K562 (cell line): ENCODE data around the gene TLCD4. TPM values are rescaled to one million over a fixed set of nuclear protein-coding genes. Genes with fewer than 3 reads are reported as not detected.

ENCODE experiments used
- BCL6 ChIP-seq: fragments of 250-450 bp; sonication (Bioruptor Pico); IDR thresholded peaks from 2 replicates; pipeline ENCODE4 v1.4.0; 2020
- CTBP1 ChIP-seq: fragments of 450-650 bp; IDR thresholded peaks from 2 replicates; pipeline ENCODE4 v1.6.1; 2016; ENCODE audit warnings: borderline replicate concordance
- KDM1A ChIP-seq, 2 experiments: fragments of 450-650 bp; IDR thresholded peaks; 2 replicates each; pipeline ENCODE4 v1.6.1; 2016; ENCODE audit warnings: mild to moderate bottlenecking in 2 of 2
- MED1 ChIP-seq: sonication (generic); formaldehyde crosslinking; IDR thresholded peaks from 2 replicates; pipeline ENCODE4 v1.8.1; 2023; ENCODE audit warnings: missing genetic modification reagents, borderline replicate concordance
- PHB ChIP-seq: fragments of 250-450 bp; sonication (Bioruptor Pico); IDR thresholded peaks from 2 replicates; pipeline ENCODE4 v1.5.0; 2021
- PHF21A ChIP-seq: fragments of 450-650 bp; IDR thresholded peaks from 2 replicates; pipeline ENCODE4 v1.6.1; 2017; ENCODE audit warnings: low read depth, borderline replicate concordance
- PPARD ChIP-seq: fragments of 250-450 bp; sonication (Bioruptor Pico); IDR thresholded peaks from 2 replicates; pipeline ENCODE4 v1.8.0; 2022; ENCODE audit warnings: inconsistent platforms, mild to moderate bottlenecking, moderate library complexity
- RBFOX2 ChIP-seq: fragments of 200-400 bp; formaldehyde crosslinking; IDR thresholded peaks from 2 replicates; pipeline ENCODE4 v1.6.1; 2017; ENCODE audit warnings: low read depth, mild to moderate bottlenecking, low read length, moderate library complexity
- RBM39 ChIP-seq: fragments of 200-400 bp; formaldehyde crosslinking; optimal IDR thresholded peaks from 2 replicates; pipeline ENCODE3; 2018; ENCODE audit warnings: low read depth, low read length
- RHOXF2B ChIP-seq: fragments of 250-450 bp; sonication (Bioruptor Pico); conservative IDR thresholded peaks from 2 replicates; pipeline ENCODE4 v1.5.1; 2021
- ZFP30 ChIP-seq: fragments of 250-450 bp; sonication (Bioruptor Pico); IDR thresholded peaks from 2 replicates; pipeline ENCODE4 v1.8.0; 2022; ENCODE audit warnings: moderate library complexity, mild to moderate bottlenecking, inconsistent platforms, borderline replicate concordance
- ZNF347 ChIP-seq: fragments of 450-650 bp; formaldehyde crosslinking; IDR thresholded peaks from 2 replicates; pipeline ENCODE4 v1.4.0; 2020; ENCODE audit warnings: low read depth, mild to moderate bottlenecking, moderate library complexity
- ZNF79 ChIP-seq: fragments of 250-450 bp; sonication (Bioruptor Pico); IDR thresholded peaks from 2 replicates; pipeline ENCODE4 v1.4.0; 2020; ENCODE audit warnings: low read depth, mild to moderate bottlenecking, moderate library complexity
- polyA plus RNA-seq, 8 experiments: library from polyadenylated mRNA; depleted of rRNA in 4 of 8; stranded (reverse) in 5 of 8; unstranded in 3 of 8; fragments of >200 nt; fragmentation: Nextera tagmentation in 2 of 8; fragmentation: Illumina TruSeq in 1 of 8; extraction: Ambion mirVana in 2 of 8; extraction: Trizol in 1 of 8; gene quantifications; 2 replicates each; pipeline versions ENCODE4 v1.2.1 to v1.2.3, GENCODE V29; 2011 to 2014; ENCODE audit warnings: inconsistent platforms in 1 of 8, missing spikeins in 1 of 8
- total RNA-seq, 7 experiments: library from RNA; depleted of rRNA in 6 of 7; stranded (reverse); fragments of >200 nt in 6 of 7; fragmentation: Illumina TruSeq in 2 of 7; extraction: Trizol in 2 of 7; gene quantifications; 2 replicates each; pipeline versions ENCODE4 v1.2.1 to v1.2.3, GENCODE V29; 2011 to 2021; ENCODE audit warnings: low replicate concordance in 1 of 7
- TF ChIP-seq, protein P1 (sequence below), 2 experiments: fragments of 450-650 bp in 1 of 2; sonication (generic) in 1 of 2; formaldehyde crosslinking in 1 of 2; IDR thresholded peaks; 2 replicates each; pipeline versions ENCODE4 v1.7.1 to v1.9.0; 2016 to 2022; ENCODE audit warnings: inconsistent platforms in 1 of 2, mild to moderate bottlenecking in 1 of 2, missing genetic modification reagents in 1 of 2
- TF ChIP-seq, protein P2 (sequence below): fragments of 450-650 bp; IDR thresholded peaks from 2 replicates; pipeline ENCODE4 v1.6.1; 2016; ENCODE audit warnings: missing biosample characterization, missing genetic modification characterization
- TF ChIP-seq, protein P3 (sequence below): fragments of 250-450 bp; sonication (Bioruptor Pico); IDR thresholded peaks from 2 replicates; pipeline ENCODE4 v1.4.0; 2020

Gene TLCD4
- total and polyA plus RNA-seq, 9 of the 15 experiments (the other 6 are each of a cell fraction or from before 2014, with no cell fraction given): 3.5 to 19.8 (median 7.6) TPM

DNA sequence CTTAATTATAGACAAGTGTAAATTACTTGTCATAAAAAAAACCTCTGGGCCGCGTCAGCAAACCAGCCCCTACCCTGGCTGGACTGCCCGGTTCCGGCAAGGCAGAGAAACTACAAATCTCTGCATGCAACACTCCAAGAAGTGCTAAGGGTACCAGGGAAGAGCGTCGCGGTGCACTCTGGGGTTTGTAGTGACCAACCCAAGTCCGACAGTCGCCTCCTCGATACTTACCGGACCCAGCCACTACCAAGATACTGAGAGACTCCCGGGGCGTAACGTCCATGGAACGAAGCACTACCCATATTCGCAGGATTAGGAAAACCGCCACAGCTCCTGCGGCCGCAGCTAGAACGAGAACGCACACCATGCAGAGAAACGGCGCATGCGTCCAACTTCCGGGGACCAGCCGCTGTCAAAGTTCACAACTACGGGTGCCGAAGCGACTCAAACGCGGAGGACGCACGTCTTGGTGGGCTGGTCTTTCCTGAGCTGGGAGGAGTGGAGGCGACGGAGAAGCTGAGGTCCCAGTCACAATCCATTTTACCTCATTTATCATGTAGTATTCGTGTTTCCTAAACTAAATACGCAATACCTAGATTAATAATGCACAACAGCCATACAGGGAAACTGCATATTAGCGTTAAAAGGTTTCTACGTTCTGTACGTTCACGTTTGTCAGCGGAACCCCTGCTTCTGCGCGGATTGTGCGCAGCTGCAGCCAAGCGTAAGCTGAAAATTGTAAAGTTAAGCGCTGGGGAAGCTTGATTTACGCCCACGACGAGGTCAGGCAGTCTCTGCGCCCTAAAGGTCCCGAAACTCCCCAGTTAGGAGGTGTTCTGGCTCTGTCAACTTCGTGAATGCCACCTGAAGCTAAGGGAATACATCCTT is 44.4 kb upstream of the TLCD4 start, which contains the start of gene ALG14 (continued):
- TF ChIP-seq, protein P1, sequence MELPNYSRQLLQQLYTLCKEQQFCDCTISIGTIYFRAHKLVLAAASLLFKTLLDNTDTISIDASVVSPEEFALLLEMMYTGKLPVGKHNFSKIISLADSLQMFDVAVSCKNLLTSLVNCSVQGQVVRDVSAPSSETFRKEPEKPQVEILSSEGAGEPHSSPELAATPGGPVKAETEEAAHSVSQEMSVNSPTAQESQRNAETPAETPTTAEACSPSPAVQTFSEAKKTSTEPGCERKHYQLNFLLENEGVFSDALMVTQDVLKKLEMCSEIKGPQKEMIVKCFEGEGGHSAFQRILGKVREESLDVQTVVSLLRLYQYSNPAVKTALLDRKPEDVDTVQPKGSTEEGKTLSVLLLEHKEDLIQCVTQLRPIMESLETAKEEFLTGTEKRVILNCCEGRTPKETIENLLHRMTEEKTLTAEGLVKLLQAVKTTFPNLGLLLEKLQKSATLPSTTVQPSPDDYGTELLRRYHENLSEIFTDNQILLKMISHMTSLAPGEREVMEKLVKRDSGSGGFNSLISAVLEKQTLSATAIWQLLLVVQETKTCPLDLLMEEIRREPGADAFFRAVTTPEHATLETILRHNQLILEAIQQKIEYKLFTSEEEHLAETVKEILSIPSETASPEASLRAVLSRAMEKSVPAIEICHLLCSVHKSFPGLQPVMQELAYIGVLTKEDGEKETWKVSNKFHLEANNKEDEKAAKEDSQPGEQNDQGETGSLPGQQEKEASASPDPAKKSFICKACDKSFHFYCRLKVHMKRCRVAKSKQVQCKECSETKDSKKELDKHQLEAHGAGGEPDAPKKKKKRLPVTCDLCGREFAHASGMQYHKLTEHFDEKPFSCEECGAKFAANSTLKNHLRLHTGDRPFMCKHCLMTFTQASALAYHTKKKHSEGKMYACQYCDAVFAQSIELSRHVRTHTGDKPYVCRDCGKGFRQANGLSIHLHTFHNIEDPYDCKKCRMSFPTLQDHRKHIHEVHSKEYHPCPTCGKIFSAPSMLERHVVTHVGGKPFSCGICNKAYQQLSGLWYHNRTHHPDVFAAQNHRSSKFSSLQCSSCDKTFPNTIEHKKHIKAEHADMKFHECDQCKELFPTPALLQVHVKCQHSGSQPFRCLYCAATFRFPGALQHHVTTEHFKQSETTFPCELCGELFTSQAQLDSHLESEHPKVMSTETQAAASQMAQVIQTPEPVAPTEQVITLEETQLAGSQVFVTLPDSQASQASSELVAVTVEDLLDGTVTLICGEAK (IDR thresholded peaks at IDR 0.05): peak; percentile 78
- TF ChIP-seq, protein P1 (CRISPR knock-in tag; IDR thresholded peaks at IDR 0.05): no peak
- TF ChIP-seq ZNF79 (no peak), KDM1A (IDR thresholded peaks at IDR 0.05) (peak; percentile 45 to 67; a peak in 3 of 4 replicates), MED1 (CRISPR knock-in tag) (no peak), RBM39 (no peak), RBFOX2 (peak; percentile 80), CTBP1 (peak; percentile 71; the same call in 1 of the 2 replicates), RHOXF2B (CRISPR knock-in tag) (no peak), PHF21A (no peak), PHB (no peak), BCL6 (0 out of 2 replicates have a peak, but pooled peaks have one; percentile 39), PPARD (CRISPR knock-in tag) (no peak), ZNF347 (CRISPR knock-in tag) (no peak), ZFP30 (no peak)
- TF ChIP-seq, protein P2, sequence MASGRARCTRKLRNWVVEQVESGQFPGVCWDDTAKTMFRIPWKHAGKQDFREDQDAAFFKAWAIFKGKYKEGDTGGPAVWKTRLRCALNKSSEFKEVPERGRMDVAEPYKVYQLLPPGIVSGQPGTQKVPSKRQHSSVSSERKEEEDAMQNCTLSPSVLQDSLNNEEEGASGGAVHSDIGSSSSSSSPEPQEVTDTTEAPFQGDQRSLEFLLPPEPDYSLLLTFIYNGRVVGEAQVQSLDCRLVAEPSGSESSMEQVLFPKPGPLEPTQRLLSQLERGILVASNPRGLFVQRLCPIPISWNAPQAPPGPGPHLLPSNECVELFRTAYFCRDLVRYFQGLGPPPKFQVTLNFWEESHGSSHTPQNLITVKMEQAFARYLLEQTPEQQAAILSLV (tag): no peak
- TF ChIP-seq, protein P3, sequence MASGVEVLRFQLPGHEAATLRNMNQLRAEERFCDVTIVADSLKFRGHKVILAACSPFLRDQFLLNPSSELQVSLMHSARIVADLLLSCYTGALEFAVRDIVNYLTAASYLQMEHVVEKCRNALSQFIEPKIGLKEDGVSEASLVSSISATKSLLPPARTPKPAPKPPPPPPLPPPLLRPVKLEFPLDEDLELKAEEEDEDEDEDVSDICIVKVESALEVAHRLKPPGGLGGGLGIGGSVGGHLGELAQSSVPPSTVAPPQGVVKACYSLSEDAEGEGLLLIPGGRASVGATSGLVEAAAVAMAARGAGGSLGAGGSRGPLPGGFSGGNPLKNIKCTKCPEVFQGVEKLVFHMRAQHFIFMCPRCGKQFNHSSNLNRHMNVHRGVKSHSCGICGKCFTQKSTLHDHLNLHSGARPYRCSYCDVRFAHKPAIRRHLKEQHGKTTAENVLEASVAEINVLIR (CRISPR knock-in tag): no peak
